Progenitor cell of endocrine pancreas (in vitro differentiated cells): Measurements from ENCODE around the gene SERPINB11. TPM values are rescaled to one million over a fixed set of nuclear protein-coding genes. Genes with fewer than 3 reads are reported as not detected.

ENCODE experiments used
- DNase-seq: peaks from one replicate; pipeline ENCODE4 v3.0.0; 2021; ENCODE audit warnings: low spot score; ENCODE audit not compliant: unreplicated experiment
- H3K27ac Mint-ChIP-seq: 2 replicates; pipeline ENCODE4 v1.8.0; 2021; ENCODE audit warnings: mild to moderate bottlenecking, moderate library complexity, mixed read lengths
- H3K27me3 Mint-ChIP-seq: 2 replicates; pipeline ENCODE4 v1.8.0; 2021; ENCODE audit warnings: mixed read lengths
- H3K36me3 Mint-ChIP-seq: 2 replicates; pipeline ENCODE4 v1.8.0; 2022; ENCODE audit warnings: mixed read lengths; ENCODE audit not compliant: insufficient read depth
- H3K4me1 Mint-ChIP-seq: 2 replicates; pipeline ENCODE4 v1.8.0; 2021; ENCODE audit warnings: low read depth, mixed read lengths
- H3K4me3 Mint-ChIP-seq: 2 replicates; pipeline ENCODE4 v1.8.0; 2021; ENCODE audit warnings: low read depth, mild to moderate bottlenecking, moderate library complexity, mixed read lengths
- H3K9me3 Mint-ChIP-seq: 2 replicates; pipeline ENCODE4 v1.8.0; 2021; ENCODE audit warnings: low read depth, mixed read lengths
- total RNA-seq: library from RNA; stranded (reverse); gene quantifications from 2 replicates; pipeline ENCODE4 v1.2.1, GENCODE V29; 2021
- TF ChIP-seq, protein P1 (sequence below): fragments of 200-600 bp; sonication (generic); IDR thresholded peaks from one replicate; pipeline ENCODE4 v1.5.0; 2021; ENCODE audit warnings: antibody characterized with exemption, mild to moderate bottlenecking; ENCODE audit not compliant: unreplicated experiment

SERPINB11 gene
- total RNA-seq, 1 donor from 2014 or later = not detected

GRCh38 chr18:63765837-63766236 is 63.1 kb downstream of the SERPINB11 start:
- H3K36me3 Mint-ChIP-seq = no peaks in the 10 kb centered on the region
- no peak overlapping the region for H3K27ac Mint-ChIP-seq
- no peaks in the 10 kb centered on the region for H3K4me1 Mint-ChIP-seq
- TF ChIP-seq, protein P1, sequence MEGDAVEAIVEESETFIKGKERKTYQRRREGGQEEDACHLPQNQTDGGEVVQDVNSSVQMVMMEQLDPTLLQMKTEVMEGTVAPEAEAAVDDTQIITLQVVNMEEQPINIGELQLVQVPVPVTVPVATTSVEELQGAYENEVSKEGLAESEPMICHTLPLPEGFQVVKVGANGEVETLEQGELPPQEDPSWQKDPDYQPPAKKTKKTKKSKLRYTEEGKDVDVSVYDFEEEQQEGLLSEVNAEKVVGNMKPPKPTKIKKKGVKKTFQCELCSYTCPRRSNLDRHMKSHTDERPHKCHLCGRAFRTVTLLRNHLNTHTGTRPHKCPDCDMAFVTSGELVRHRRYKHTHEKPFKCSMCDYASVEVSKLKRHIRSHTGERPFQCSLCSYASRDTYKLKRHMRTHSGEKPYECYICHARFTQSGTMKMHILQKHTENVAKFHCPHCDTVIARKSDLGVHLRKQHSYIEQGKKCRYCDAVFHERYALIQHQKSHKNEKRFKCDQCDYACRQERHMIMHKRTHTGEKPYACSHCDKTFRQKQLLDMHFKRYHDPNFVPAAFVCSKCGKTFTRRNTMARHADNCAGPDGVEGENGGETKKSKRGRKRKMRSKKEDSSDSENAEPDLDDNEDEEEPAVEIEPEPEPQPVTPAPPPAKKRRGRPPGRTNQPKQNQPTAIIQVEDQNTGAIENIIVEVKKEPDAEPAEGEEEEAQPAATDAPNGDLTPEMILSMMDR = no peak
- H3K4me3 Mint-ChIP-seq = no peak overlapping the region
- H3K9me3 Mint-ChIP-seq = peaks cover 4% of the 10 kb centered on the region
- DNase-seq = no peak
- no peaks in the 10 kb centered on the region for H3K27me3 Mint-ChIP-seq

Other genes with a start within 250 kb of the SERPINB11 start
- 0.22 TPM in 1 of 2 replicates, not detected in the other for gene SERPINB5, start 226.0 kb upstream of the SERPINB11 start, total RNA-seq
- gene SERPINB12, start 160.6 kb upstream of the SERPINB11 start, total RNA-seq = not detected in 2 replicates
- gene SERPINB13, start 115.6 kb upstream of the SERPINB11 start, total RNA-seq = not detected in 2 replicates
- gene SERPINB4, start 58.7 kb upstream of the SERPINB11 start, total RNA-seq = not detected in 2 replicates
- not detected in 2 replicates for gene SERPINB3, start 41.1 kb upstream of the SERPINB11 start, total RNA-seq
- not detected in 2 replicates for gene SERPINB7, start 72.5 kb downstream of the SERPINB11 start, total RNA-seq
- gene SERPINB2, start 184.7 kb downstream of the SERPINB11 start, total RNA-seq = not detected in 2 replicates
- gene SERPINB10, start 205.0 kb downstream of the SERPINB11 start, total RNA-seq = not detected in 2 replicates
- 5.5 and 7.2 TPM in 2 replicates for gene HMSD, start 246.3 kb downstream of the SERPINB11 start, total RNA-seq